ENCODE measurements around the gene MGLL.

DNA sequence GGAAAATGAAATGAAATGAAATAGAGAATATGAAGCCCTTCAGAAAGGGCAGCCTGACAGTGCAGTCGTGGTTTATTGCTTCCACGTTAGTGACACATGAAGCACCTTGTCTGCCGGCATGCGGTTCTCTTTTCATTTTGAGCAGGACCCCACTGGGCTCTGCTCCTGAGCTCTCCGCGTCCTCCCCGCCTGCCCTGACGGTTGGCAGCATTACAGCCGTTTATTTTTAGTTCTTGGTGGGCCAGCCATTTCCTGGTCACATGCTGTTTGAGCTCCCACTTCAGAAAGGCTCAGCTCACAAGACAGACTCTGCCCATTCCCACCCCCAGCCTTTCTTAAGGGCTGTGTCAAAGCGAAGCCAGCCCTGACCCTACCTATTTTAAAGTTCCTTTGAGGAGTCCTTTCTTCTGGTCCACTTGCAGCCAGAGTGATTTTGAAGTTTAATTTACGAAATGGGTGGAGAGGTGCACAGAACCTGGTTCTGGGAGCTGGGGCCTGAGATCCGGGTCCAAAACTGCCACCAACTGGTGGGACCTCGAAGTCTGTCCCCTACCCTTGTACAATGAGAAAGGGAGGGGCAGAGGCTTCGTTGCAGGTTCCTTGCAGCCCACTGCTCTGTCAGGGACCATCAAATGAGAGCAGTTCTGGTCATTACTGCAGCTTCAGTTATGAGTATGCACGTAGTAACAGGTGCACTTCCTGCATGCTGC is 60.1 kb downstream of the MGLL start:
- TF ChIP-seq KAT7 (CRISPR knock-in tag; IDR thresholded peaks at IDR 0.05; ENCODE audit: borderline replicate concordance) (no peak), TEAD4 (CRISPR knock-in tag; IDR thresholded peaks at IDR 0.05) (no peak), JUN (CRISPR knock-in tag; IDR thresholded peaks at IDR 0.05) (no peak), NR1H2 (CRISPR knock-in tag; IDR thresholded peaks at IDR 0.05) (no peak), FOXP1 (CRISPR knock-in tag; IDR thresholded peaks at IDR 0.05; ENCODE audit: borderline replicate concordance) (no peak)
- TF ChIP-seq, protein P1, sequence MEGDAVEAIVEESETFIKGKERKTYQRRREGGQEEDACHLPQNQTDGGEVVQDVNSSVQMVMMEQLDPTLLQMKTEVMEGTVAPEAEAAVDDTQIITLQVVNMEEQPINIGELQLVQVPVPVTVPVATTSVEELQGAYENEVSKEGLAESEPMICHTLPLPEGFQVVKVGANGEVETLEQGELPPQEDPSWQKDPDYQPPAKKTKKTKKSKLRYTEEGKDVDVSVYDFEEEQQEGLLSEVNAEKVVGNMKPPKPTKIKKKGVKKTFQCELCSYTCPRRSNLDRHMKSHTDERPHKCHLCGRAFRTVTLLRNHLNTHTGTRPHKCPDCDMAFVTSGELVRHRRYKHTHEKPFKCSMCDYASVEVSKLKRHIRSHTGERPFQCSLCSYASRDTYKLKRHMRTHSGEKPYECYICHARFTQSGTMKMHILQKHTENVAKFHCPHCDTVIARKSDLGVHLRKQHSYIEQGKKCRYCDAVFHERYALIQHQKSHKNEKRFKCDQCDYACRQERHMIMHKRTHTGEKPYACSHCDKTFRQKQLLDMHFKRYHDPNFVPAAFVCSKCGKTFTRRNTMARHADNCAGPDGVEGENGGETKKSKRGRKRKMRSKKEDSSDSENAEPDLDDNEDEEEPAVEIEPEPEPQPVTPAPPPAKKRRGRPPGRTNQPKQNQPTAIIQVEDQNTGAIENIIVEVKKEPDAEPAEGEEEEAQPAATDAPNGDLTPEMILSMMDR (IDR thresholded peaks at IDR 0.05) = no peak
- TF ChIP-seq, protein P2, sequence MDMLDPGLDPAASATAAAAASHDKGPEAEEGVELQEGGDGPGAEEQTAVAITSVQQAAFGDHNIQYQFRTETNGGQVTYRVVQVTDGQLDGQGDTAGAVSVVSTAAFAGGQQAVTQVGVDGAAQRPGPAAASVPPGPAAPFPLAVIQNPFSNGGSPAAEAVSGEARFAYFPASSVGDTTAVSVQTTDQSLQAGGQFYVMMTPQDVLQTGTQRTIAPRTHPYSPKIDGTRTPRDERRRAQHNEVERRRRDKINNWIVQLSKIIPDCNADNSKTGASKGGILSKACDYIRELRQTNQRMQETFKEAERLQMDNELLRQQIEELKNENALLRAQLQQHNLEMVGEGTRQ (CRISPR knock-in tag; IDR thresholded peaks at IDR 0.05) = no peak
- TF ChIP-seq, protein P3, sequence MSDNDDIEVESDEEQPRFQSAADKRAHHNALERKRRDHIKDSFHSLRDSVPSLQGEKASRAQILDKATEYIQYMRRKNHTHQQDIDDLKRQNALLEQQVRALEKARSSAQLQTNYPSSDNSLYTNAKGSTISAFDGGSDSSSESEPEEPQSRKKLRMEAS (CRISPR knock-in tag; IDR thresholded peaks at IDR 0.05) = no peak
- TF ChIP-seq, protein P4, sequence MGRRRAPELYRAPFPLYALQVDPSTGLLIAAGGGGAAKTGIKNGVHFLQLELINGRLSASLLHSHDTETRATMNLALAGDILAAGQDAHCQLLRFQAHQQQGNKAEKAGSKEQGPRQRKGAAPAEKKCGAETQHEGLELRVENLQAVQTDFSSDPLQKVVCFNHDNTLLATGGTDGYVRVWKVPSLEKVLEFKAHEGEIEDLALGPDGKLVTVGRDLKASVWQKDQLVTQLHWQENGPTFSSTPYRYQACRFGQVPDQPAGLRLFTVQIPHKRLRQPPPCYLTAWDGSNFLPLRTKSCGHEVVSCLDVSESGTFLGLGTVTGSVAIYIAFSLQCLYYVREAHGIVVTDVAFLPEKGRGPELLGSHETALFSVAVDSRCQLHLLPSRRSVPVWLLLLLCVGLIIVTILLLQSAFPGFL (CRISPR knock-in tag; IDR thresholded peaks at IDR 0.05; ENCODE audit: borderline replicate concordance) = no peak
